Neuronal stem cell (in vitro differentiated cells): Measurements from ENCODE around the gene RSL24D1.

Experiments used
- DNase-seq: peaks from one replicate; pipeline ENCODE4 v3.0.0-alpha.2; 2013; ENCODE audit warnings: low spot score
- H2AFZ ChIP-seq: one replicate; pipeline ENCODE4 v1.6.1; 2013; ENCODE audit warnings: mild to moderate bottlenecking, low read length, inconsistent platforms
- H2AK5ac ChIP-seq: 2 replicates; pipeline ENCODE4 v1.6.1; 2013; ENCODE audit warnings: low read depth, mild to moderate bottlenecking, inconsistent platforms, low read length, moderate library complexity, mixed read lengths
- H2BK120ac ChIP-seq: 2 replicates; pipeline ENCODE4 v1.6.1; 2013; ENCODE audit warnings: low read depth, mild to moderate bottlenecking, inconsistent platforms, low read length, moderate library complexity, mixed read lengths
- H2BK12ac ChIP-seq: one replicate; pipeline ENCODE4 v1.6.1; 2013; ENCODE audit warnings: low read length, inconsistent platforms
- H2BK15ac ChIP-seq: 2 replicates; pipeline ENCODE4 v1.6.1; 2013; ENCODE audit warnings: mild to moderate bottlenecking, low read length, inconsistent platforms, mixed read lengths
- H2BK5ac ChIP-seq: one replicate; pipeline ENCODE4 v1.6.1; 2013; ENCODE audit warnings: inconsistent platforms, mild to moderate bottlenecking, low read length, moderate library complexity
- H3K14ac ChIP-seq: one replicate; pipeline ENCODE4 v1.6.1; 2013; ENCODE audit warnings: low read length, inconsistent platforms
- H3K18ac ChIP-seq: 2 replicates; pipeline ENCODE4 v1.6.1; 2013; ENCODE audit warnings: low read length, inconsistent platforms
- H3K23ac ChIP-seq: 2 replicates; pipeline ENCODE4 v1.6.1; 2013; ENCODE audit warnings: low read depth, mild to moderate bottlenecking, mixed read lengths, low read length, inconsistent platforms; ENCODE audit not compliant: poor library complexity
- H3K27ac ChIP-seq: replicated peaks from 3 replicates; pipeline ENCODE4 v1.5.1; 2013; ENCODE audit warnings: low read length, inconsistent platforms
- H3K27me3 ChIP-seq, 3 experiments: 2 replicates each; pipeline ENCODE4 v1.6.1; 2013; ENCODE audit warnings: low read length in 3 of 3, mild to moderate bottlenecking in 2 of 3, inconsistent platforms in 1 of 3, low read depth in 1 of 3, mixed read lengths in 1 of 3, moderate library complexity in 1 of 3; ENCODE audit not compliant: control insufficient read depth in 3 of 3, insufficient read depth in 3 of 3
- H3K36me3 ChIP-seq, 2 donors: replicated peaks in 1 of 2; 2 replicates each; pipeline ENCODE4 v1.6.1; 2013; ENCODE audit warnings: low read length in 2 of 2; ENCODE audit not compliant: control insufficient read depth in 2 of 2, insufficient read depth in 2 of 2
- H3K4ac ChIP-seq: 2 replicates; pipeline ENCODE4 v1.6.1; 2013; ENCODE audit warnings: inconsistent platforms, mild to moderate bottlenecking, low read length, moderate library complexity
- H3K4me1 ChIP-seq, 2 donors: 1 replicate in 1 of 2; 2 replicates in 1 of 2; pipeline ENCODE4 v1.6.1; 2013; ENCODE audit warnings: low read length in 2 of 2, low read depth in 1 of 2; ENCODE audit not compliant: control insufficient read depth in 2 of 2, insufficient read depth in 1 of 2
- H3K4me2 ChIP-seq: one replicate; pipeline ENCODE4 v1.6.1; 2013; ENCODE audit warnings: mild to moderate bottlenecking, low read length, inconsistent platforms; ENCODE audit not compliant: insufficient read depth, poor library complexity, severe bottlenecking
- H3K4me3 ChIP-seq, 2 donors: 2 replicates each; pipeline ENCODE4 v1.5.1; 2013; ENCODE audit warnings: low read length in 2 of 2, mild to moderate bottlenecking in 2 of 2, inconsistent platforms in 1 of 2, moderate library complexity in 1 of 2
- H3K79me1 ChIP-seq: one replicate; pipeline ENCODE4 v1.6.1; 2013; ENCODE audit warnings: low read depth, mild to moderate bottlenecking, inconsistent platforms, low read length, moderate library complexity
- H3K9ac ChIP-seq: one replicate; pipeline ENCODE4 v1.6.1; 2013; ENCODE audit warnings: mild to moderate bottlenecking, low read depth, low read length, inconsistent platforms; ENCODE audit not compliant: poor library complexity
- H3K9me3 ChIP-seq, 2 donors: replicated peaks in 1 of 2; 2 replicates each; pipeline versions ENCODE3 to v1.6.1; 2013; ENCODE audit warnings: low read length in 2 of 2, mild to moderate bottlenecking in 2 of 2, inconsistent platforms in 1 of 2, low read depth in 1 of 2, mixed read lengths in 1 of 2, moderate library complexity in 1 of 2; ENCODE audit not compliant: control insufficient read depth in 2 of 2, insufficient read depth in 1 of 2
- H4K8ac ChIP-seq: one replicate; pipeline ENCODE4 v1.6.1; 2013; ENCODE audit warnings: low read depth, mild to moderate bottlenecking, inconsistent platforms, low read length, moderate library complexity
- H4K91ac ChIP-seq: one replicate; pipeline ENCODE4 v1.6.1; 2013; ENCODE audit warnings: low read length, low read depth, mild to moderate bottlenecking, inconsistent platforms; ENCODE audit not compliant: poor library complexity
- whole genome bisulfite sequencing, 2 donors: extraction: QIAGEN DNeasy Blood & Tissue Kit; methylation state at CpG; one replicate each; pipeline ENCODE4 v1.1.7; 2013; ENCODE audit warnings: missing lambda C conversion rate in 2 of 2, mixed read lengths in 1 of 2; ENCODE audit not compliant: insufficient read length in 2 of 2, insufficient replicate concordance in 1 of 2; ENCODE audit errors: extremely low coverage in 2 of 2; 5-methylcytosine and 5-hydroxymethylcytosine counted together

RSL24D1 gene

GRCh38 chr15:55240125-55240760 is 43.5 kb upstream of the RSL24D1 start:
- Histone ChIP-seq H3K27me3 (no peaks in the 10 kb centered on the region), H2BK12ac (no peak overlapping the region), H3K9ac (no peak overlapping the region), H2BK15ac (no peak overlapping the region), H3K9me3 (no peaks in the 10 kb centered on the region), H3K4me1 (no peaks in the 10 kb centered on the region), H2BK5ac (no peak overlapping the region), H3K36me3 (no peaks in the 10 kb centered on the region), H2BK120ac (no peak overlapping the region), H3K23ac (no peak overlapping the region), H3K18ac (no peak overlapping the region), H3K14ac (no peak overlapping the region), H4K91ac (no peak overlapping the region), H3K79me1 (no peaks in the 10 kb centered on the region), H2AK5ac (no peak overlapping the region), H3K27ac (no peak overlapping the region), H4K8ac (no peak overlapping the region), H3K4me2 (no peak overlapping the region), H2AFZ (no peak overlapping the region), H3K4me3 (no peak overlapping the region), H3K4ac (no peak overlapping the region)
- no peak for DNase-seq
- WGBS, 2 donors: no CpG with 5 or more reads among the region's 3 CpGs

- Histone ChIP-seq H3K18ac (no peak overlapping the region), H2BK12ac (no peak overlapping the region)
- no peak for DNase-seq
These were observed 42.8 kb upstream of the RSL24D1 start for GRCh38 chr15:55239440-55240124.

GRCh38 chr15:55238877-55239276 is 42.1 kb upstream of the RSL24D1 start:
- H3K27me3 ChIP-seq: no peaks in the 10 kb centered on the region
- H2AK5ac ChIP-seq: no peak overlapping the region
- no CpG with 5 or more reads among the region's 2 CpGs for WGBS, 2 donors
- H3K27ac ChIP-seq: no peak overlapping the region
- H3K14ac ChIP-seq: no peak overlapping the region
- no peak overlapping the region for H3K4me2 ChIP-seq
- H3K4me3 ChIP-seq: no peak overlapping the region
- H3K18ac ChIP-seq: no peak overlapping the region
- no peaks in the 10 kb centered on the region for H3K4me1 ChIP-seq
- H2AFZ ChIP-seq: no peak overlapping the region
- no peak overlapping the region for H2BK15ac ChIP-seq
- no peak overlapping the region for H3K9ac ChIP-seq
- H3K36me3 ChIP-seq: no peaks in the 10 kb centered on the region
- H2BK120ac ChIP-seq: no peak overlapping the region
- no peak overlapping the region for H2BK12ac ChIP-seq
- no peak overlapping the region for H3K4ac ChIP-seq
- no peak overlapping the region for H2BK5ac ChIP-seq
- no peak for DNase-seq
- no peak overlapping the region for H4K91ac ChIP-seq
- no peaks in the 10 kb centered on the region for H3K79me1 ChIP-seq
- H3K23ac ChIP-seq: no peak overlapping the region
- no peak overlapping the region for H4K8ac ChIP-seq
- no peaks in the 10 kb centered on the region for H3K9me3 ChIP-seq

More at GRCh38 chr15:55239440-55240124, 42.8 kb upstream of the RSL24D1 start:
- Histone ChIP-seq H2AK5ac (no peak overlapping the region), H3K27ac (no peak overlapping the region), H3K4me1 (no peaks in the 10 kb centered on the region), H3K4ac (no peak overlapping the region), H3K9ac (no peak overlapping the region), H3K36me3 (no peaks in the 10 kb centered on the region), H2BK5ac (no peak overlapping the region), H4K91ac (no peak overlapping the region), H3K79me1 (no peaks in the 10 kb centered on the region), H3K14ac (no peak overlapping the region), H3K23ac (no peak overlapping the region), H2BK15ac (no peak overlapping the region), H2AFZ (no peak overlapping the region), H2BK120ac (no peak overlapping the region), H3K4me3 (no peak overlapping the region), H4K8ac (no peak overlapping the region), H3K27me3 (no peaks in the 10 kb centered on the region), H3K4me2 (no peak overlapping the region), H3K9me3 (no peaks in the 10 kb centered on the region)
- no CpG with 5 or more reads among the region's 5 CpGs for WGBS, 2 donors

- no peak overlapping the region for H4K8ac ChIP-seq
- no peak overlapping the region for H2AK5ac ChIP-seq
- no peaks in the 10 kb centered on the region for H3K79me1 ChIP-seq
- no peak overlapping the region for H3K4ac ChIP-seq
- no peak overlapping the region for H2BK120ac ChIP-seq
- H4K91ac ChIP-seq: no peak overlapping the region
- H3K23ac ChIP-seq: no peak overlapping the region
- H2BK5ac ChIP-seq: no peak overlapping the region
- no peaks in the 10 kb centered on the region for H3K4me1 ChIP-seq
- no peaks in the 10 kb centered on the region for H3K27me3 ChIP-seq
- H3K36me3 ChIP-seq: no peaks in the 10 kb centered on the region
- H2BK12ac ChIP-seq: no peak overlapping the region
- no peak overlapping the region for H2BK15ac ChIP-seq
- H3K18ac ChIP-seq: no peak overlapping the region
- H3K27ac ChIP-seq: no peak overlapping the region
- WGBS, 2 donors: no CpG with 5 or more reads among the region's 6 CpGs
- no peak overlapping the region for H3K4me3 ChIP-seq
- H3K9ac ChIP-seq: no peak overlapping the region
- DNase-seq: no peak
- H3K4me2 ChIP-seq: no peak overlapping the region
- H2AFZ ChIP-seq: no peak overlapping the region
- H3K14ac ChIP-seq: no peak overlapping the region
- H3K9me3 ChIP-seq: no peaks in the 10 kb centered on the region
These were observed 40.7 kb upstream of the RSL24D1 start for GRCh38 chr15:55237219-55238130.
